Glutamatergic neuron (in vitro differentiated cells): ENCODE results near the gene BCAR3. TPM values are rescaled to one million over a fixed set of nuclear protein-coding genes. Genes with fewer than 3 reads are reported as not detected.

ENCODE experiments used
- DNase-seq: peaks from one replicate; pipeline ENCODE4 v3.0.0; 2022
- H3K27ac Mint-ChIP-seq: one replicate; pipeline ENCODE4 v1.8.0; 2020; ENCODE audit warnings: mild to moderate bottlenecking, mixed read lengths, inconsistent platforms; ENCODE audit not compliant: unreplicated experiment
- H3K27me3 Mint-ChIP-seq: one replicate; pipeline ENCODE4 v1.8.0; 2020; ENCODE audit warnings: mild to moderate bottlenecking, moderate library complexity, mixed read lengths, inconsistent platforms; ENCODE audit not compliant: unreplicated experiment
- H3K36me3 Mint-ChIP-seq: one replicate; pipeline ENCODE4 v1.8.0; 2020; ENCODE audit warnings: mild to moderate bottlenecking, mixed read lengths, inconsistent platforms; ENCODE audit not compliant: unreplicated experiment
- H3K4me1 Mint-ChIP-seq: one replicate; pipeline ENCODE4 v1.8.0; 2020; ENCODE audit warnings: mild to moderate bottlenecking, low read depth, mixed read lengths, inconsistent platforms; ENCODE audit not compliant: unreplicated experiment
- H3K4me3 Mint-ChIP-seq: one replicate; pipeline ENCODE4 v1.8.0; 2020; ENCODE audit warnings: mild to moderate bottlenecking, mixed read lengths, inconsistent platforms; ENCODE audit not compliant: unreplicated experiment
- H3K9me3 Mint-ChIP-seq: one replicate; pipeline ENCODE4 v1.8.0; 2020; ENCODE audit warnings: mild to moderate bottlenecking, moderate library complexity, mixed read lengths, inconsistent platforms; ENCODE audit not compliant: unreplicated experiment
- total RNA-seq: library from RNA; stranded (reverse); fragmentation: NEBNext Ultra II Directional; extraction: Animal tissue kit (Norgen Biotek cat#: 25700); gene quantifications from one replicate; pipeline ENCODE4 v1.2.1, GENCODE V29; 2021; ENCODE audit not compliant: unreplicated experiment
- TF ChIP-seq, protein P1 (sequence below): fragments of 200-600 bp; sonication (generic); IDR thresholded peaks from one replicate; pipeline ENCODE4 v1.5.0; 2021; ENCODE audit not compliant: partially characterized antibody, unreplicated experiment

BCAR3 gene
- total RNA-seq, 1 donor from 2014 or later, result 12.8 TPM

DNA sequence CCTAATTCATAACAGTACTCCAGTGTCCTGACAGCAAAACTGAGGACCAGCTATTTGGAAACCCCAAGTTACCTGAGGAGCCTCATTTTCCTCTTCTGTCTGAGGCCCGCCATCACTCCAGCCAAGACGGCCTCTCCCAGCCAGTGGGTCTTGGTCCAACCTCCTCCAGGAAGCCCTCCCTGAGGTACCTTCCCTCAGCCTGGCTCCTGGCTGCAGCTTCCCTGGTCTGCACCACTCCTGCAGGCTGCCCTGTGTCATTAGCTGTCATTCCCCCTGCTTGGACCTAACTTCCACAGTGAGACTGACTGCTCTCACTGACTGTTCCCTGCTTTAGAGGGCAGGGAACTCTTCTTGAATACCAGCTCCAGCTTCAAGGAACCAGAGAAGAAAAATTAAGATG, 33.0 kb downstream of the BCAR3 start:
- no peak overlapping the region for H3K27ac Mint-ChIP-seq

DNA sequence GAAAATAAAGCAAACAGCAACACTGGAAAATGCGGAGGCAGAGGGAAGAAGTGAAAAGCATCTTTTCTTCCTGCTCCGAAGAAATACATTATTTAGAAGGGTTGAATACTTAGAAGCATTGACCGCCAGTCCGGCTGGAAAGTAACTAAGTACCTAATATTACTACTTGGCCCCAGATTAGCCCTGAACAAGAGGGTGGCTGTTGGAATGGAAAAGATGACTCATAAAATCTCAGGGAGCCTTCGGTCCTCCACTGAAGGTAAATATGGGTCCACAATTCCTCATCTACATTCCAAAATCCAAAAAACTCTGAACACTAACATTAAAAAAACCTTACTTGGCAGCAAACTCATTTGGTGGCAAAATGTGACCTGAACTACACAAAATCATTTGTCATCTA, 40.1 kb downstream of the BCAR3 start:
- TF ChIP-seq, protein P1, sequence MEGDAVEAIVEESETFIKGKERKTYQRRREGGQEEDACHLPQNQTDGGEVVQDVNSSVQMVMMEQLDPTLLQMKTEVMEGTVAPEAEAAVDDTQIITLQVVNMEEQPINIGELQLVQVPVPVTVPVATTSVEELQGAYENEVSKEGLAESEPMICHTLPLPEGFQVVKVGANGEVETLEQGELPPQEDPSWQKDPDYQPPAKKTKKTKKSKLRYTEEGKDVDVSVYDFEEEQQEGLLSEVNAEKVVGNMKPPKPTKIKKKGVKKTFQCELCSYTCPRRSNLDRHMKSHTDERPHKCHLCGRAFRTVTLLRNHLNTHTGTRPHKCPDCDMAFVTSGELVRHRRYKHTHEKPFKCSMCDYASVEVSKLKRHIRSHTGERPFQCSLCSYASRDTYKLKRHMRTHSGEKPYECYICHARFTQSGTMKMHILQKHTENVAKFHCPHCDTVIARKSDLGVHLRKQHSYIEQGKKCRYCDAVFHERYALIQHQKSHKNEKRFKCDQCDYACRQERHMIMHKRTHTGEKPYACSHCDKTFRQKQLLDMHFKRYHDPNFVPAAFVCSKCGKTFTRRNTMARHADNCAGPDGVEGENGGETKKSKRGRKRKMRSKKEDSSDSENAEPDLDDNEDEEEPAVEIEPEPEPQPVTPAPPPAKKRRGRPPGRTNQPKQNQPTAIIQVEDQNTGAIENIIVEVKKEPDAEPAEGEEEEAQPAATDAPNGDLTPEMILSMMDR, result no peak
- H3K27ac Mint-ChIP-seq, result no peak overlapping the region
- H3K36me3 Mint-ChIP-seq, result peaks cover 4% of the 10 kb centered on the region
- DNase-seq, result no peak
- H3K4me3 Mint-ChIP-seq, result no peak overlapping the region
- no peaks in the 10 kb centered on the region for H3K4me1 Mint-ChIP-seq
- H3K9me3 Mint-ChIP-seq, result no peaks in the 10 kb centered on the region
- peaks cover 2% of the 10 kb centered on the region for H3K27me3 Mint-ChIP-seq

More for the DNA sequence above, 33.0 kb downstream of the BCAR3 start:
- Mint-ChIP-seq H3K4me1 (no peaks in the 10 kb centered on the region), H3K27me3 (peaks cover 2% of the 10 kb centered on the region), H3K9me3 (no peaks in the 10 kb centered on the region), H3K4me3 (no peak overlapping the region), H3K36me3 (peaks cover 10% of the 10 kb centered on the region)
- no peak for DNase-seq
- TF ChIP-seq, protein P1, result no peak

DNA sequence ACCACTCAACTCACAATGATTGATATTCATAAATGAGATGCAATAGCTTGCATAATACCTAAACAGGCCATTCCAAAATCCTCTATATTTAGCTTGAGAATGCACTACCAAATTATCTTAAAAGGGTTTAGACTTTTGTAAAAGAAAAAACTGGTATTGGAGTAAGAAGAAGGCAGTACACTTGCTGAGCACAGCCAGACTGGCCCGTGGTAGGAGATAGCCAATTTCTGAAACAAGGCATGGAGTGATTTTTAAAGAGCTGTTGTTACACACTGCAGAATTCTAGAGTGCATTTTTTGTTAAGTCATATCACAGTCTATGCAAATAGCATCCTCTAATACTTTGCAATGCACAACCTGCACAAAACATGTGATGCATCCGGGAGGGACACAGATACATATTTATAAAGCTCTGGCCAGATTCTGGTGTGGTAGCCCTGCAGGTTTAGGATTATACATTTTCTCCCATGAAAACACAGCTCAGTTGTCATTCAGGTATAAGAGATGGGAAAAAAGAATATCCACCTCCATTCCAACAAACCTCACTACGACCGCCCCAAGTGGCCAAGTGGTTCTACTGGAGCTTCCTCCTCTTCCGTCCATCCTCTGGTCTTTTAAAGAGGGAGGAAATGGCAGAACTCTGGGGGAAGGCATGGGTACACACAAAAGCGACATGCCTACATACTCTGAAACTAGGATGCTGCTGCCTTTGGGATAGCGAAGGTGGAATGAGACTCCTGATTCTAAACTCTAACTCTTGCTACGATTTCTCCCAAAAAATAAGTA, 40.8 kb downstream of the BCAR3 start:
- no peak for DNase-seq
- H3K9me3 Mint-ChIP-seq, result no peaks in the 10 kb centered on the region
- peaks cover 6% of the 10 kb centered on the region for H3K4me1 Mint-ChIP-seq
- TF ChIP-seq, protein P1, result no peak
- H3K27ac Mint-ChIP-seq, result no peak overlapping the region
- H3K27me3 Mint-ChIP-seq, result peaks cover 2% of the 10 kb centered on the region
- no peak overlapping the region for H3K4me3 Mint-ChIP-seq
- H3K36me3 Mint-ChIP-seq, result peaks cover 4% of the 10 kb centered on the region

DNA sequence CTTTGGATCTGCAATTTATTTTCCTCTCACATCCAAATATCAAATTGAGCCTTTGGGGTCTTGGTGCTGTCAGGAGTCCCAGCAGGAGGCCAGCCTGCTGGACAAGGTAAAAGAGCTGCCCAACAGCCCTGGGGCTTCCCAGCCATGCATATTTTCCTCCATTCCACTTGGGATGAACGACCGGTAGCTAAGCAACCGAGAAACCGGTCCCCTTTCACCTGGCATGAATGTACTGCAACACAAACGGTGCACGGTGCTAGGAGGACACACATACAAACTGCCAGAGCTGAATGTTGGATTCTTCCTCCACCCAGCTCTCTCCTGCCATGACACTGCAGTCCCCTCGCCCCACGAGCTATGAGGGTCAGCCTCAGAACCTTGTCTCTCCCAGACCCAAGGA, 42.7 kb downstream of the BCAR3 start:
- Mint-ChIP-seq H3K36me3 (peaks cover 4% of the 10 kb centered on the region), H3K27ac (no peak overlapping the region), H3K4me3 (no peak overlapping the region), H3K9me3 (no peaks in the 10 kb centered on the region), H3K27me3 (peaks cover 2% of the 10 kb centered on the region), H3K4me1 (peaks cover 10% of the 10 kb centered on the region)
- no peak for DNase-seq
- TF ChIP-seq, protein P1, result no peak

DNA sequence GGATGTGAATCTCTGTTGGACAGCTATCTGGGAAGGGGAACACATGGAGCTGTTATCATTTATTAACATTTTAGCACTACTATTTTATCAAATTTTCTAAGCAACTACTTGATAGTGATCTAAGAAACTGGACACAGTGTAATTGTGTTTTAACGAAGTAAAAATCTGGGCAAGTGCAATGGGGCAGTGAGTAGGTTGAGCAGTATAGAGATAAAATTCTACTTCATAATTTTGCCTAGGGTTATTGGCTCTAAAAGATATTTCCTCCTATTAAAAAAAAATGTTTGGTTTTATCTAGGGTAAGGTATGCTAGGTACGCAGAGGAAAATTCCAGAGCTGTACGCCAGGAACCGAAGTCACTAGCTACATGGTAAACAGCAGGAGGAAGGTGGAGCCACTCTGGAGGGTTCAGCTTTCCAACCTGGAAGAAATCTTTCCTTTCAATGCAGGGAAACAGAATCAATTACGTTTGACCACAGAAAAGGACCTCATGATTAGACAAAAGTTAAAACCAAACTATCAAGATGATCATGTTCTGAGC, 43.3 kb downstream of the BCAR3 start:
- Mint-ChIP-seq H3K27ac (no peak overlapping the region), H3K36me3 (peaks cover 4% of the 10 kb centered on the region), H3K4me1 (peaks cover 10% of the 10 kb centered on the region), H3K4me3 (no peak overlapping the region), H3K9me3 (no peaks in the 10 kb centered on the region), H3K27me3 (peaks cover 2% of the 10 kb centered on the region)
- DNase-seq, result no peak
- TF ChIP-seq, protein P1, result no peak
